Fibroblast of skin of back (primary cell): Measurements from ENCODE around the gene PSMD13.
A peak's percentile ranks its signal among the peaks of the same experiment; 100 is the strongest.

ENCODE experiments used
- DNase-seq: peaks from one replicate; pipeline ENCODE4 v3.0.0-alpha.2; 2013

Gene PSMD13

DNA sequence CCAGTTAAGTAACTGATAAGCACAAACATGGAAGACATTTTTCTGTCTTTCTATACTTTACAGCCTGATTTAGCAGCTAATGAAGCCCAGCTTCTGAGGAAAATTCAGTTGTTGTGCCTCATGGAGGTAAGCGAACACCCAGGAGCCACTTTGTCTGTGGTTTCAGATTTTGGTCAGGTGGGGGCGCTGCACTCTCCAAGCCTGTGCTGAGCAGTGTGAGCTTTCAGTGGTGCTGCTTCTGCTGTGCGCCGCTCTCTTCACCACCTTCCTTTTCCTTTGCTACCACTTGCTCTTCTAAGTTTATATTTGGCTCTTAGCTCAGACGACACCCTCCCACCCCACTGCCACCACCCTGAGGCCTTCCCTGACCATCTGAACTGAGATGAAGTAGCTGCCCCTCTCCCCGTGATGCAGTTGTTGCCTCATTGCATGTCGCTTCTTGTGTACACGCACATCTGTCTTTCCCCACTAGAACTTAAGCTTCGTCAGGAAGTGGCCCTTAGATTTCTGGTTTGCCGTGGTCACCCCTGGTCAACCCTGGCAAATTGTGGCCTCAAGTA lies 14.0 kb downstream of the PSMD13 start:
- peak; percentile 47 for DNase-seq

DNA sequence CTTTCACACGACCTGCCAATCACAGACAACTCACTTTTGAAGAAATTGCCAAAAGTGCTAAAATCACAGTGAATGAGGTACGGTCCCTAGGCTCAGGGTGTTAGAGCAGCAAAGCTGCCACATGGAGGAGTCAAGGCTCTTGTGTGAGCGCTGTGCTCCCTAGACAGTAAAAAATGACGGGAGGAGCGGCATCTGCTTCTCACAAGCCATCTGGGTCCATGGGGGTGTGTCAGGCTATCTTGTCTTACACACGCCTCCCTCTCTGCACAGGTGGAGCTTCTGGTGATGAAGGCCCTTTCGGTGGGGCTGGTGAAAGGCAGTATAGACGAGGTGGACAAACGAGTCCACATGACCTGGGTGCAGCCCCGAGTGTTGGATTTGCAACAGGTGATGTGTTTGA lies 14.8 kb downstream of the PSMD13 start:
- DNase-seq = no peak

DNA sequence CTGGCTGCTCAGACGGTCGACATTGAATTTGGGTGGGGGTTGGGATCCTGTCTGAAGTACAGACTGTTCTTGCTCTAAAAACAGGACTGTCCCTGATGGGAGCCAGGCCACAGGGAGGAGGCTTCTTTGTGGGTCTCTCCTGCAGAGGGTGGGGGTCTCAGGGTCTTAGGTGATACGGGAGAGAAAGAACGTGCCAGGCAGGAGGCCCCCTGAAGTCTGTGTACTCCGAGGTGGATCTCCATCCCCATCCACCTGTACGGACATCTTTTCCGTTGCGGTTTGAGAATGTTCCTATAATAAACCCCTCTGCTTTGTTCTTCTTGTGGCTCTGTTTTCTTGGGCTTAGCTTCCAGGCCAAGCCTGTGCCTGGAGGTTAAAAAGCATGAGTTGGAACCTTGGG lies 15.9 kb downstream of the PSMD13 start:
- no peak for DNase-seq

DNA sequence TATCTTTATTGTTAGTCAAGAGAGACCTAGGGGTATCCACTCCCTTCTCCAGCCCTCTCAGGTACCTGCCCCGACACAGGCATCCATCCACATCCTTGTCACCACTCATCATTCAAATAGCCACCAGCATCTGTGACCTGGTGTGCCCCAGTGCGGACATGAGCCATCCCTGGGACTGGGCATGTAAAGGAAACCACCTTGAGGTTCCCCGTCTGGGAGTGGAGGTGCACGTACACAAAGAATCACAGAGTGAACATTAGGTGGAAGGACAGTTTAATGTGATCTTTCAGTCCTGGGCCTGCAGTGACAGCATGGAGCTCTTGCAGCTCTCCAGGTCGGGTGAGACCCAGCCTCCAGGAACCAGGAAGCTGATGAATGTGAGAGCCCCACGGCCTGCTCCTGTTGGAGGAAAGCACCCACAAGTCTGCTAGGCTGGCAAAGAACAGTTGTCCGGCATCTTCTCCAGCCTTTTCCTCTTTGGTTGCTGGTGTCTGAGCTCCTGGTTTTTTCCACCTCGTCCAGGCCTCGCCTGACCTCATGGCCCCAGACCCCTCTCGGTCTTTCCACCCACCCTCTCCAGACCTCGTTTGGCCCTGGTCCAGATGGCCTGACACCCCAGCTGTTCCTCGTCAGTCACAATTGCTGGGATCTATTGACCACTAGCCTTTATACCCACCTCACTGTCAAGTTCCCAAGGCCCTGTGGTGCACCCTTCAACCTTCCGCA lies 16.5 kb downstream of the PSMD13 start:
- DNase-seq = no peak

DNA sequence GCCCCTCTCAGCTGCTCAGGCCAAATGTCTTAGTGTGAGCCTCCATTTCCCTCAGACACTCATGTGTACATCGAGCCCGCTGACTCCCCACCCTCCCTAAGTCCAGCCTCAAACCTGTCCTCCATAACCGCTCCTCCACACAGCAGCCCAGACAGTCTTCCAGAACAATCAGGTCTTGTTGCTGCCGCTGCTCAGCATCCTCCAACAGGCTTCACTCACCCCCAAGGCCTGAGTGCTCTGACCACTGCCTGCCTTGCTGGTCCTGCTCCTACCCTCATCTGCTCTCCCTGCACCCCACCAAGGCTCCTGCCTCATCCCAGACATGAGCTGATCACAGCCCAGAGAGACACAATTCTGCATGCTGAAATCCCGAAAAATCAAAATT lies 17.1 kb downstream of the PSMD13 start:
- no peak for DNase-seq

DNA sequence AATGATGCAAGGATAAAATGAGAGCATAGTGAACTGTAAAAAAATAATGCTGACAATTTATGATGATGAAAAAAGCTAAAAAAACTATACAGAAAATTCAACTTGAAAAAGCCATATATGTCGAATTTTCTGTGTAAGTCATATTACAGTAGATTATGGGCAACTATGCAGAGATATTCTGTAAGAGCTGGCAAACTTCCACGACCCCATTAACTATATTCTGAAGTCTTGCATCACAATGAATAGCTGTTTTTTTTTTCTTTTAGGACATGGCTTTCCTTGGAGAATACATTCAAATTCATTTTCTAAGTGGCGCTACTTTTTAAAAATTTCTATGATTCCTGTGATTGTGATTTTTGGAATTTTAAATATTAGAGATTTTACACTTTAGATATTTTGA lies 18.4 kb downstream of the PSMD13 start:
- peak; percentile 10 for DNase-seq

DNA sequence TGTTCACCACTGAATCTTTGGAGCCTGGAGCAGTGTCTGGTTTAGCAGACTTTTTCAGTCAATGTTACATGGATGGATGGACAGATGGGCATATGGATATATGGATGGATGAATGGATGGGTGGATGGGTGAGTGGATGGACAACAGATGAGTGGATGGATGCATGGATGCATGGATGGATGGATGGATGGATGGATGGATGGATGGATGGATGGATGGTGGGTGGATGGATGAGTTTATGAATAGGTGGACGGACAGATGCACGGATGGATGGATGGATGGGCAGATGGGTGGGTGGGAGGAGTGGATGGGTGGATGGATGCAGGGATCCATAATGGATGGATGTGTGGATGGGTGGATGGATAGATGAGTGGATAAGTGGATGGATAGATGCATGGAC lies 19.0 kb downstream of the PSMD13 start:
- DNase-seq = no peak

DNA sequence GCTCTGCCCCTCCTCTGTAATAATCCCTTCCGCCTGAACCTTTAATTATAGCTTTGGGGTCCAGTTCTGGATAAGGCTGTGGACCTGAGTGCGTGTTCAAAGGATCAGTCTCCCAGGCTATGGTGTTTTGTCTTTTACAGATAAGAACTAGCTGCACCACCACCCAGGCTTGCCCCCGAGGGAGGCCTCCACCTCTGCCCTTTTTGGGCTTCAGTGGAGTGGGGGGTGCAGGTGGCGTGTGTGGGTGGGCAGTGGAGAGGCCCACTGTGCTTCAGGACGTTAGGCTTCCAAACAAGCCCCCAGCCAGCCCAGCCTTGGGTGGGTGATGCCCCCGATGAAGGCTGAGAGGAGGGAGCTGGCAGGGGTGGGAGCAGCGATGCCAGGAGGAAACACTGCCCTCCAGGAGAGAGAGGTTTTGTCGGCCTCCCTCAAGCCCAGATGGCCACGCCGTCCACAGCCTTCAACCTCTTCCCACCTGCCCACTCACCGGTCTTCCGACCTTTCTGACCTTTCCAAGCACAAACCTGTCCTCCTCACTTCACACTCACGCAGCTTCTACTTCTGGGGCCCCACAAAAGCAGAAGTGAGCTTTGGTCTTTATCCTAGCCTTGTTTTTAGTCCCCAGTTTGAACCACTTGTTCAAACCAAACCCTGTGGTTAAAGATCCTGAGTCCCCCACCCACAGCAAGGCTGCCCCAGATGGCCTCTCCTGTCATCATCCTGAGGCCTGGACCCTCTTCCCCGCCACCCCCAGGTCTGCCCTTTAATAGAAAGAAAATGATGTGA lies 20.4 kb downstream of the PSMD13 start:
- no peak for DNase-seq

DNA sequence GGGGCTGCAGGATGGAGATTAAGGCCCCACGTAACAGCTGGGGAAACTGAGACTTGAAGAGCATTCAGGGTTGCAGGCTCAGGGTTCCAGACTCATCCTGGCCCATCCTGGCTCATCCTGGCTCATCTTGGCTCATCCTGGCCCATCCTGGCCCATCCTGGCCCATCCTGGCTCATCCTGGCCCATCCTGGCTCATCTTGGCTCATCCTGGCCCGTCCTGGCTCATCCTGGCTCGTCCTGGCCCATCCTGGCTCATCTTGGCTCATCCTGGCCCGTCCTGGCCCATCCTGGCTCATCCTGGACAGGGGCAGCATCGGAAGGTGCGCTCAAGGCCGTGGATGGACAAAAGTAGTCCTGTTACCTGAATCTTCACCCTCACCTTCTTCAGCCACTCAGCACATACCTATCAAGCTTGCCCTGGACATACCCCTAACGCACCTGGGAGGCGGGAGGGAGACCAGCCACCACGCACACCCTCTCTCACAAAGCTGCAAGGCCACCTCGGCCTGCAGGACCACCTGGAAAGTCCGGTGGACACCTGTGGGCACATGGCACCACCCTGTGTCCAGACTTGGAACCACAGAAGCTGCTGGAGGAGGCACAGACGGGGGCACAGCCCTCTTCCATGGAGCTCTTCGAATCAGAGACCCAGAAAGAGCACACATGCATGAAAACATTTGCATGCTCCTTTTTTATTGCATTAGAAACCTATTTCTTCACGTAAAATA lies 21.2 kb downstream of the PSMD13 start:
- no peak for DNase-seq

DNA sequence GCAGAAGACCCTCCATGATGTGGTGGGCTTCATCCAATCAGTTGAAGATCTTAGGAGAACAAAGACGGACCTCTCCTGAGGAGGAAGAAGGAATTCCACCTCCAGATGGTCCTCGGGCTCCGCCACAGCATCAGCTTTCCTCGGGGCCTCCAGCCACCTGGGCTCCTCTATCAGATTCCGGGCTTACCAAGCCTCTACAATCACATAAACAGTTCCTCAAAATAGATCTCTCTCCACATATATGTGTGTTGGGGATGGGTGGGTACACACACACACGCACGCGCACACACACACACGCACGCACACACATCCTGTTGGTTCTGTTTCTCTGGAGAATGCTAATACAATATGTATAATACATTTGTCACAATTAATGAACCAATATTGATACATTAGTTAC lies 22.6 kb downstream of the PSMD13 start:
- no peak for DNase-seq

DNA sequence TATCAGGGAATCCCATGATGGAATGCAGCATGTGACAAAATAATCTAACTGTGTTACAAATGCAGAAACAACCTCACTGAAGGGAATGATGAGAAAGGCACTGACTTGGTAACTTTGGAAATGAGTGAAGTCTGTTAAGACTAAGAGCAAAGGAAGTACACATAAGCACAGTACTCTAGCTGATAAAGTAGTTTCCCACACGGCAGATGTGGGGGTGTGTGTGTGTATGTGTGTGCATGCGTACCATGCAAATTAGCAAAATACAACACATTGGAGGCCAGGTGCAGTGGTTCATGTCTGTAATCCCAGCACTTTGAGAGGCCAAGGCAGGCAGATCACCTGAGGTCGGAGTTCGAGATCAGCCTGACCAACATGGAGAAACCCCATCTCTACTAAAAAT lies 24.8 kb downstream of the PSMD13 start:
- no peak for DNase-seq

DNA sequence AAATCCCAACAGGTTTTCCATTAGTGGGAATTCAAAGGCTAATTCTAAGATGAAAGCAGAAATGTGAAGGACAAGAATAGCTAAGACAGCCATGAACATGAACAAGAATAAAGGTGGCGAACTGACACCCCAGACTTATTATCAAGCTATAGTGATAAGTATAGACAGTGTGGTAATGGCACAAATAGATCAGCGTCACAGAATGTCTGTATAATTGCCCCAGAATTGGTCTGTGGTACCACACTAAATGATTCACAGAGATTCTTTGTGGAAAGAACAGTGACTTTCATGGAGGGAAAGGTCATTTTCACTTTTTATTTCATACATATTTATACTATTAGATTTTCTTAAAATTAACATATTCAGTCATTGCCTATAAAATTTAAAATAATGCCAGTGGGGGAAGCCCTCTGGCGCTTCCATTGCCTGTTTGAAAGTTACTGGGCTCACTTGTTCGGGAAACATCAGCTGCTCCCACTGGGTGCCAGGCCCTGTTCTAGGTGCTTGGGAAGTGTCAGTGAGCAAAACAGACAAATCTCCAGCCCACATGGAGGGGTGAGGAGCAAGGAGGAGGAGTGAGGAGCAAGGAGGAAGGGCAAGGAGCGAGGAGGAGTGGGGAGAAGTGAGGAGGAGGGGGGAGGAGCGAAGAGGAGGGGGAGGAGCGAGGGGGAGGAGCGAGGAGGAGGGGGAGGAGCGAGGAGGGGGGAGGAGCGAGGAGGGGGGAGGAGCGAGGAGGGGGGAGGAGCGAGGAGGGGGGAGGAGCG lies 30.1 kb downstream of the PSMD13 start:
- DNase-seq = no peak

DNA sequence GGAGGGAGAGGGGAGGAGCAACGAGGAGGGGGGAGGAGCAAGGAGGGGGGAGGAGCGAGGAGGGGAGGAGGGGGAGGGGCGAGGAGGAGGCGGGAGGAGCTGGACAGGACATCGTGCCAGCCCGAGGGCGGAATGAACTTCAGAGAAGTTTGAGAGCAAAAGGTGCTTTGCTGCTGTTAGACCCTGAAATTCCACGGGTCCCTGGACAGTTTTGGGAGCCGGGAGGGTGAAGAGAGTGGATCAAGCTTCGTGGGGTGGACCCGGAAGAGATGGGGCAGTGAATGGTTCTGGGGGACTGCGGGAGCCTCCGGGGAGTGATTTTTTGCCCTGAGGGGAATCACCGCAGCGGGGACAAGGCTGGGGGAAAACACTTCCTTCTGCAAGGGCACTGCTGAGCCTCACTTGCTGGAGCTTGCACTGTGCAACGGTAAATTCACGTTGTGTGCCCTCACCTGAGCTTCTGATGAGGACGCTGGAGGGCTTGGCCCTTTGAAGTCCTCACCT lies 30.8 kb downstream of the PSMD13 start:
- no peak for DNase-seq

DNA sequence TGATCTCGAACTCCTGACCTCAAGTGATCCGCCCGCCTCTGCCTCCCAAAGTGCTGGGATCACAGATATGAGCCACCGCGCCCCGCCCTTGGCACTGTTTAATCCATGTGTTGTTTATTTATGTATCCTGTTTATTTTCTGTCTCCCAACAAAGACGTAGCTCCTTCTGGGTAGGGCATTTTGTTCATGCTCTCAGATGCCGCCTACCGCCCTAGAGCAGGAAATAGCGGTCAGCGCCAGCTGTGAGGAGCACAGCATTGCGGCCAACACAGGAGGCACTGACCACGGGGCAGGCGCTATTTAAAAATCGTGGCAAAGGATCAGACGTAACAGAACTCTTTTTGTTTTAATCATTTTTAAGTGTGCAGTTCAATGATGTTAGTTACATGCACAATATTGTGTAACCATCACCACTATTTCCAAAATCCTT lies 32.0 kb downstream of the PSMD13 start:
- DNase-seq = peak; percentile 11

DNA sequence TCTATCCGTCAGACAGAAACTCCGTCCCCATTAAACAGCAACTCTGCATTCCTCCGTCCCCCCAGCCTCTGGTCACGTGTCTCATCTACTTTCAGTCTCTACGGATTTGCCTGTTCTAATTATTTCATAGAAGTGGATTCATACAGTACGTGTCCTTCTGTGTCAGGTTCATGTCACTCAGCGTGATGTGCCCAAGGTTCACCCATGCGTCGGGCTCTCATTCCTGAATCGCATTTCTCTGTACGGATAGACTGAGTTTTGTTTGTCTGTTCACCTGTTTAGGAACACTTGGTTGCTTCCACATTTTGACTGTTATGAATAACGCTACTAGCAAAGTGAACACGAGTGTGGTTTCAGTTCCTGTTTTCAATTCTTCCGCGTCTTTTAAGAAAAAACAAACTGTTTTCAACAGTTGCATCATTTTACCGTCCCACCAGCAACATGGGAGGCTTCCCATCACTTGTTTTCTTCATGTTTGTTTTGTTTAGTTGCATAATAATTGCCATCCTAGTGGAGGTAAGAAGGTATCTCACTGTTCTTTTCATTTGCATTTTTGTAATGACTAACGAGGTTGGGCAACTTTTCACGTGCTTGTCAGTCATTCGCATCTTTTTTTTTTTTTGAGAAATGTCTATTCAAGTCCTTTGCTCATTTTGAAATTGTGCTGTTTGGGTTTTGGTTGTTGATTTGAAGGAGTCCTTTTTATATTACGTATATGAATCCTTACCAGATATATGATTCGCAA lies 32.5 kb downstream of the PSMD13 start:
- DNase-seq = no peak

DNA sequence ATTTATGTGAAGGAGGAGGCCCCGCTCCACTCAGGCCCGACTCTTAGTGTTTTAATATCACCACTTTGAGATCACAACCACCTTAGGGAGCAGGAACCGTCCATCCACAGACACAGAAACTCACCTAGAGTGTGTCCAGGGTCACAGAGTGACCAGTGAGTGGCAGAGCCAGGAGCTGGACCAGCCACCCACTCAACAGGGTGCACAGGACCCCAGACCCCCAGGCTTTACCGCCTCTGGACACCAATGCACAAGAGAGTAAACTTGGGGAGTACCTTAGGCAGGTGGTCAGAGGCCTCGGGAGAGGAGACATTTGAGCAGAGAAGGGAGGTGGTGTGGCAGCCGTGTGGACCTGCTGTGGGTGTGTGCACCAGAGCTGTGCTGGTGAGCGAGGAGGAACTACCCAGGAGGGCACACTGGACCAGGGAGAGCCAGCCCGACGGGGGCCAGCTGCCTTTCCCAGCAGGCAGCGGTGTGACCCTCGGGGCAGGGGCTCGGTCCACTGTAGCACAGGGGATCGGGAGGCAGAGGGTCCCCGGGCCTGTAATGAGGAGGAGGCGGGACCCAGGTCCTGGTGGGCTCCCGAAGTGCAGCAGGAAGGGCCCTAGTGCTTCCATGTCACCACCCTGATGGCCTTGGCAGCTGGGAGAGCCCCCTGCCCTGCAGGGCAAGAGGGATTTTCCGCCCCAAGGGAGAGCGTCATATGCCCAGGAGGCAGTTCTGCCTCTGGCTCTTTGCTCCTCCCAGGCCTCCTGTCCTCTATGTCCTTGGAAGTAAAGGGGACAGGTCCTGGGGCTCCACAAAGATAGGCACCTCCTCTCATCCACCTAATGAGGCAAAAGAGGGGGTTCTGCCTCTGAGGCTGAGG lies 33.9 kb downstream of the PSMD13 start:
- DNase-seq = no peak

DNA sequence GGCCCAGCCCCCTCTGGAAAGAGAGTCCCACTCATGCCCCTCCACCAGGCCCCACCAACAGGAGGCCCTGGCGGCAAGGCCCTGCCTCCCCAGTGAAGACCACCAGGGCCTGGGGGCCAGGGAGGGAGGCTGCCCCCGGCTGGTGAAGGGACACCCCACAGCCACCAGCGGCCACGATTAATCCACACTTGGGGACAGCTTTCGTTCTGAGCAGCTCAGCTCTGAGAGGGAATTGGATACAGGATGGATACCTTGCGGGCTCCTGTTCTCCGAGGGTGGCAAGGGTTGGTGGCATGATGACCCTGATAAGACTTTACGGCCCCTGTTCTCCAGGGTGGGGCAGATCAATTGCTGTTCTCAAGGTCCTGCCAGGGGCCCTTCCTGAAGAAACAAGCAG lies 34.5 kb downstream of the PSMD13 start:
- no peak for DNase-seq

DNA sequence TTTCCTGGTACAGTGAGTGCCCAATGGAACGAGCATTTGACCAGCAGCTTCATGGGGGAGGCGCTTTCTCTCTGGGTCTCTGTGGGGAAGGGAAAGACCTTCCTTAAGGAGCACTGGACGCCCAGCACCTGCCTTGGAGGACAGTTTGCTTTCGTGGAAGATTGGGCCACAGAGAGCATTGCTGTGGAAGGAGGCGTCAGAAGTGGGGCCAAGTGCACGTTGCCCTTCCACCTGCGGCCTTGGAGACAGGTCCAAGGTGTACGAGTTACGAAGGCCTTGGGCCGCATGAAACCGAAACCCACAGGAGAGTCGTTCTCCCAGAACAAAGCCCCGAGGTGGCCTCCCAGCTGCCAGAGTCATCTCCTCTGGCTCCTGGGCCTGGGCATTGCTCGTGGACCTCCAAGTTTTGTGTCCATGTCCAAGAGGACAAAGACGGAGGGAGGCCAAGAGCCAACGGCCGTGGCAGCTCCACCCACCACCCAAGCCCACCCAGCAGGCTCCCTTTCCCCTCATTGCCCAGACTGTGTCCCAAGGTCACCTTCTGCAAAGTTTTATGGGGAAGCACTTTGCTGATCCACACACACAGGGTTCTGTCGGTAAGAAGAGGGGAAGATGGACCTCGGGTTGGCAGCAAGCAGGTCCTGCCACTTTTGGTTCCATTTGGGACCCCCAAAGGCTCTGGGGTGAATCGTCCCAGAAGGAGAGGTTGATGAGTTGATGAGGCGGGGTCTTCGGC lies 35.6 kb downstream of the PSMD13 start:
- DNase-seq = no peak

DNA sequence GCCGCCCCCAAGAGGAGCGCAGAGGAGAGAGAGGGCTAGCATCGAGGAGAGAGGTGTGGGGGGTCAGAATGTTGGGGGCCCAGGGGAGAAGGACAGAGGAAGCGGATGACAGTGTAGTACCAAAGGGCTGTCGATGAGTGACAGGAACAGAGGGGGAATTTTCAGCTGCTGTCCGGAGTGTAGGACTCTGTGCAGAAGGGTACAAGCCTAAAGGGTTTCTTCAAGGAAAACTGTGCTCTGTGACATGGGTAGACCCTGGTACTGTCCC lies 36.1 kb downstream of the PSMD13 start:
- DNase-seq = no peak

DNA sequence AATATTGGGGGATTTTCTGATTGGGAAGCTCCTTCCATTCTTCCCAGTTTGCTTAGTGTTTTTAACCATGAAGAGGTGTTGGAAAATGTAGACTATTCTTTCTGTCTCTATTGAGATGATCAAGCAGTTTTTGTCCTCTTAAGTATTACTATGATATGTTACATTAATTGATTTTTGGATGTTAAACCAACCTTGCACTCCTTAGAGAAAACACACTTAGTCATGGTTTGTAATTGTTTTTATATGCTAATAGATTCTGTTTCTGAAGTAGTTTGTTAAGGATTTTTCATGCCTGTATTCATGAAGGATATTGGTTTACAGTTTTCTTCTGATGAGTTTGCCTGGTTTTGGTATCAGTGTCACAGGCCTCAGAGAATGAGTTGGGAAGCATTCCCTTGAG lies 39.4 kb downstream of the PSMD13 start:
- DNase-seq = no peak
